OCI-LY3 (cell line): ENCODE measurements around the gene ERI3.

ENCODE experiments used
- H2AFZ ChIP-seq: fragments of 200-600, 300-600 bp; shearing (Covaris generic); 2 replicates; pipeline ENCODE4 v1.6.0; 2014; ENCODE audit warnings: antibody characterized with exemption, low read depth, low read length
- H3K27ac ChIP-seq: fragments of 200-600, 300-600 bp; sonication (generic); 2 replicates; pipeline ENCODE4 v1.5.1; 2014; ENCODE audit warnings: mild to moderate bottlenecking, low read length, moderate library complexity, mixed read lengths
- H3K27me3 ChIP-seq: fragments of 200-600, 300-600 bp; sonication (generic); 2 replicates; pipeline ENCODE4 v1.6.1; 2014; ENCODE audit warnings: low read depth, low read length, mixed read lengths
- H3K36me3 ChIP-seq: fragments of 200-600, 300-600 bp; sonication (generic); replicated peaks from 2 replicates; pipeline ENCODE3; 2014; ENCODE audit warnings: low read depth, low read length, mixed read lengths
- H3K4me1 ChIP-seq: fragments of 300-600, 200-600 bp; sonication (generic); 2 replicates; pipeline ENCODE4 v1.6.1; 2014; ENCODE audit warnings: low read length, mixed read lengths
- H3K4me2 ChIP-seq: fragments of 200-600, 300-600 bp; sonication (generic); 2 replicates; pipeline ENCODE4 v1.6.1; 2014; ENCODE audit warnings: low read length, mixed read lengths
- H3K4me3 ChIP-seq: fragments of 300-600, 200-600 bp; sonication (generic); 2 replicates; pipeline ENCODE4 v1.5.1; 2014; ENCODE audit warnings: antibody characterized with exemption, mild to moderate bottlenecking, low read length, moderate library complexity
- H3K79me2 ChIP-seq: fragments of 300-600, 200-600 bp; shearing (Covaris generic); 2 replicates; pipeline ENCODE4 v1.6.1; 2014; ENCODE audit warnings: mild to moderate bottlenecking, low read length, mixed read lengths
- H3K9ac ChIP-seq: fragments of 300-600, 200-600 bp; shearing (Covaris generic); 2 replicates; pipeline ENCODE4 v1.6.0; 2014; ENCODE audit warnings: mild to moderate bottlenecking, low read length, moderate library complexity
- H3K9me3 ChIP-seq: fragments of 200-600, 300-600 bp; shearing (Covaris generic); 2 replicates; pipeline ENCODE4 v1.6.1; 2014; ENCODE audit warnings: low read length, mixed read lengths; ENCODE audit not compliant: insufficient read depth
- H4K20me1 ChIP-seq: fragments of 200-600, 300-600 bp; sonication (generic); 2 replicates; pipeline ENCODE4 v1.6.1; 2016; ENCODE audit warnings: low read length, mixed read lengths; ENCODE audit not compliant: insufficient read depth
- CTCF ChIP-seq: fragments of 200-600, 300-600 bp; sonication (generic); IDR thresholded peaks from 2 replicates; pipeline ENCODE4 v1.5.1; 2014; ENCODE audit warnings: antibody characterized with exemption, low read length, low read depth
- EZH2phosphoT487 ChIP-seq: fragments of 200-600 bp; shearing (Covaris generic); IDR thresholded peaks from 2 replicates; pipeline ENCODE4 v1.6.1; 2018; ENCODE audit warnings: antibody characterized with exemption, mixed run types, low read depth

Gene ERI3

DNA sequence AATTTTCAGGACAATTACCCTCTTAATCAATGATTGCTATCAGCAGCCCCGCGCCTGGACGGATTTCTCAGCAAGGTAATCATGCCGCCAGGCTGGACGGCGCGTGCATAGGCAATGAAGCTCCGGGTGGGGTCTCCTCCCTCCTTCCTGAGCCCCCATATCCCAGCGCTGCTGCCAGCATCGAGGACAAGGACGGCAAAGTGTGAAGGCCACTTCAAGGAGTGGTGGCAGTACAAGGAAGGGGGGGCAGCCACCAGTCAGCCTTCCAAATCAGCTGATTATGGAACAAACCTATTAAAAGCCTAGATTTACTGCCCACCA lies 90.6 kb downstream of the ERI3 start:
- H3K27ac ChIP-seq = no peak overlapping the region
- H3K9me3 ChIP-seq = no peaks in the 10 kb centered on the region
- no peaks in the 10 kb centered on the region for H4K20me1 ChIP-seq
- TF ChIP-seq CTCF = no peak
- TF ChIP-seq EZH2phosphoT487 = no peak
- no peaks in the 10 kb centered on the region for H3K79me2 ChIP-seq
- H2AFZ ChIP-seq = no peak overlapping the region
- H3K9ac ChIP-seq = no peak overlapping the region
- H3K4me1 ChIP-seq = peaks cover 10% of the 10 kb centered on the region; the same call in 1 of the 2 replicates
- H3K27me3 ChIP-seq = no peaks in the 10 kb centered on the region
- H3K36me3 ChIP-seq = no peaks in the 10 kb centered on the region
- no peak overlapping the region for H3K4me2 ChIP-seq
- no peak overlapping the region for H3K4me3 ChIP-seq

- peaks cover 10% of the 10 kb centered on the region; the same call in 1 of the 2 replicates for H3K4me1 ChIP-seq
- H3K9ac ChIP-seq = no peak overlapping the region
- no peak overlapping the region for H3K27ac ChIP-seq
- H3K79me2 ChIP-seq = no peaks in the 10 kb centered on the region
- no peaks in the 10 kb centered on the region for H3K9me3 ChIP-seq
- TF ChIP-seq EZH2phosphoT487 (no peak), CTCF (no peak)
- no peak overlapping the region for H3K4me2 ChIP-seq
- no peaks in the 10 kb centered on the region for H3K36me3 ChIP-seq
- H2AFZ ChIP-seq = no peak overlapping the region
- no peak overlapping the region for H3K4me3 ChIP-seq
- H4K20me1 ChIP-seq = no peaks in the 10 kb centered on the region
- H3K27me3 ChIP-seq = no peaks in the 10 kb centered on the region
Measured at GRCh38 chr1:44263568-44264450, 91.2 kb downstream of the ERI3 start.

GRCh38 chr1:44262816-44263567 lies 92.1 kb downstream of the ERI3 start:
- Histone ChIP-seq H3K9me3 (no peaks in the 10 kb centered on the region), H3K4me1 (peaks cover 10% of the 10 kb centered on the region; the same call in 1 of the 2 replicates), H3K36me3 (no peaks in the 10 kb centered on the region), H3K27ac (no peak overlapping the region), H4K20me1 (no peaks in the 10 kb centered on the region), H3K4me3 (no peak overlapping the region), H3K9ac (no peak overlapping the region), H3K79me2 (no peaks in the 10 kb centered on the region), H2AFZ (no peak overlapping the region), H3K27me3 (no peaks in the 10 kb centered on the region), H3K4me2 (no peak overlapping the region)
- TF ChIP-seq CTCF (no peak), EZH2phosphoT487 (no peak)

- Histone ChIP-seq H3K27me3 (no peaks in the 10 kb centered on the region), H3K36me3 (no peaks in the 10 kb centered on the region), H3K27ac (no peak overlapping the region), H3K9ac (no peak overlapping the region), H3K4me1 (peaks cover 10% of the 10 kb centered on the region; the same call in 1 of the 2 replicates), H4K20me1 (no peaks in the 10 kb centered on the region), H3K4me3 (no peak overlapping the region), H2AFZ (no peak overlapping the region), H3K9me3 (no peaks in the 10 kb centered on the region), H3K79me2 (no peaks in the 10 kb centered on the region), H3K4me2 (no peak overlapping the region)
- no peak for TF ChIP-seq EZH2phosphoT487
- TF ChIP-seq CTCF = no peak
Measured at GRCh38 chr1:44262414-44262813, 92.6 kb downstream of the ERI3 start.
